CD4-positive, alpha-beta T cell treated with Interleukin-10 for 1 hour (primary cell): ENCODE results near the gene SORBS1.

Source experiments
- DNase-seq: peaks from one replicate; pipeline ENCODE4 v3.0.0-alpha.2; 2020

Gene SORBS1

DNA sequence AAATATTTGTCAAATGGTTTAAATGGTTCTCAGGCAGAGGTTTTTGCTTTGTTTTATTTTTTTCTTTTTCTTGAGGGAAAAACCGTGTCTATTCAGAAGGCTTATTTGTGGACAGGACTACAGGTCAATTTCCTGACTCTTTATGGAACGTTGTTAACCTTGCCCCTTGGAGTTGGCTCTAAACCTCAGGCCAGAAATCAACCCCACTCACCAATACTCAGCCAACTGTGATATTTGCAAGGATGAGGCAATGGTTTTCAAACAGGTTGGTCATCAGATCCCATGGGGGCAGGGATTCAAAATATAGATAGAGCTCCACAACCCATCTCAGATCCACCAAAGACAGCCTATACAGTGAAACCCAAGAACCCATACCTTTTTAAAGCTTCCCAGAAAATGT, 280.5 kb downstream of the SORBS1 start:
- no peak for DNase-seq

DNA sequence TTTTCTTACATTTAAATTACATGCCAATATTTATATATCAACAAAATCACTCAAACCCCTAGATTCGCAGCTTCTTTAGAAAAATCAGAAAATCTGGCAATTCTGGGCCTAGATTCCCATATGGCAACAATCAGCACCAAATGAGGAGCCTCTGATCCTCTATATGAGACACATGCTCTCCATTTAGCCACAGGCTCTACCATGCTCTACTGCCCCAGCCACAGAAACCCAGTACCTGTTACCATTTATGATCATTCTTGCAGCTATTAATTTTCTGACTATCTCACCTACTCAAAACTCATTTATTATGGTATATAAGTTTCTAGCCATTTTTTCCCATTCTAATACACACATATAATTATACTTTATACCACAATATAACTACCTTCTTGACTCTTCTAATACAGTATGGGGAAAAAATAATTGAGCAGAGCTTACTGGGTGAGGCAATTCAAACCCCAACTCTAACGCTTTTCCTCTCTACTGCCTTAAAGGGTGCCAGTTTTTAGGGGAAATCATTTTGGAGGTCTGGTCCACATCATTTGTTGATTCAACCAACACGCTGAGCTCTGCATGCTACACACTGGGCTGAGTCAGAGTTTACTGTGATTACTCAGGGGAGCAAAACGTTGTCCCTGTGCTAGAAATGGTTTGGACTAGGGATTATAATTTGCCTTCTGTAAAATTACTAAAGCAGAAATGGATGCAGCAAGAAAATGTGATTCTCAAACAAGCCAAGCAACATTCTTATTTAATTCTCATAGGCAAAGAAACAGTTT, 281.9 kb downstream of the SORBS1 start:
- no peak for DNase-seq

DNA sequence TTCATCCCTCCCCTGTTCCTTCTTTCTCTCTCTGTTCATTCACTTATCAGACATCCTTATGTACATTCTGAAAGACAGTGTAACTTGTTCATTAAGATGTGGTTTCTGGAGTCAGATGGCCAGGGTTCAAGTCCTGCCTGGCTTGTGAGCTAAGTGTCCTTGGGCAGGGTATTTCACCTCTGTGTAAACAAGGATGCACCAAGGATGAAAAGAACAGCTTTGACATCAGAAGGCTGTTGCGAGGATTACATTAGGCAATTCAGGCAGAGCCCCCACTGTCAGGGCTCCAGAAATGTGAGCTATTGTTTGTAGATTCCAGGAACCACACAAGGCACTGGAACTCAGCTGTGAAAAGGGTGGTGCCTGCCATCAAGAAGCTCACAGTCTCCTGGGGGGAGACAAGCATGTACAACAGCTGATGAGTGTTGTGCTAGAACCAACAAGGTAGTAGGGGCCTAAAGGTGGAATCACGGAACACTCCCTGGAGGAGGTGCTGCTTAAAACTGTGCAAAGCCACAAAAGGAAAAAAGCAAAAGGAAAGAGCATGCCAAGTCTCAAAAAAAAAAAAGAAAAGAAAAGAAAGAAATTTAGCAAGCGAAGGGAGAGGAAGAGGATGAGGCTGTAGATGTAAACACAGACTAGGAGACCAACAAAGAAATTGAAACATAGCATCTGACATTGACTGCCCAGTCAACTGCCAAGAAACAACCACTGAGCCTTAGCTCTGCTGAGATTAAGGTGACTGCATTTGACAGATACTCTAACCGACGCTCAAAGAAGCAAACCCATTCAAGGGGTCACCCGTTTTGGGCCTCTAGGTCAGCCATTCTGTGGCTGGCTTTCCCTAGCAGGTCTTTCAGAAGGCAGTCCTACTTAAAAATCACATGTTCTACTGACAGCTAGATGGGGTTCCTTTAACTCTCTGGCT, 282.8 kb downstream of the SORBS1 start:
- DNase-seq = no peak

DNA sequence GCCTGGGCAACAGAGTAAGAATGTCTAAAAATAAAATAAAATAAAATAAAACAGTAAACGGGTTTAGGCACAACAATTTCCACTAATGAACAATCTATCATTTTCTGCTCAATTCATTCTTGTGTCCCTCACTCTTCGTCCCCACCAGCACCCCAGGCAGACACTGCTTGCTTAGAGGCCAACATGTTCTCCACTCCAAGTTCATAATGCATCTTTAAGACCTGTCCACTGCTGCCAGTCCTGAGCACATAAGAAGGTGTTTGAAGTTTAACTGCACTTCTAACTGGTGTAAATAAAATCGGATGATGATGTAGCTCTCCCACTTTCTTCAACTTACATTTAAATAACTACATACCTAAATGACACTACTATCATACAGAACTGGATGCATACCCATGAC, 283.6 kb downstream of the SORBS1 start:
- no peak for DNase-seq

DNA sequence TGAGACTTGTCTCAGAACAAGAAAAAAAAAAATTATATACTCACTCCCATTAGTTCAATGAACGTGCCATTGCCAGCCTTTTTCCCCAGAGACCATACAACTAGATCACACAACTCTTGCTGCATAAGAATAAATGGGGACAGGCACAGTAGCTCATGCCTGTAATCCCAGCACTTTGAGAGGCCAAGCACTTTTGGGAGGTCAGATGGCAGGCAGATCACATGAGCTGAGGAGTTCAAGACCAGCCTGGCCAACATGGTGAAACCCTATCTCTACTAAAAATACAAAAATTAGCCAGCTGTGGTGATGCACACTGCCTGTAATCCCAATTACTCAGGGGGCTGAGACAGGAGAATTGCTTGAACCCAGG, 284.0 kb downstream of the SORBS1 start:
- DNase-seq = no peak

DNA sequence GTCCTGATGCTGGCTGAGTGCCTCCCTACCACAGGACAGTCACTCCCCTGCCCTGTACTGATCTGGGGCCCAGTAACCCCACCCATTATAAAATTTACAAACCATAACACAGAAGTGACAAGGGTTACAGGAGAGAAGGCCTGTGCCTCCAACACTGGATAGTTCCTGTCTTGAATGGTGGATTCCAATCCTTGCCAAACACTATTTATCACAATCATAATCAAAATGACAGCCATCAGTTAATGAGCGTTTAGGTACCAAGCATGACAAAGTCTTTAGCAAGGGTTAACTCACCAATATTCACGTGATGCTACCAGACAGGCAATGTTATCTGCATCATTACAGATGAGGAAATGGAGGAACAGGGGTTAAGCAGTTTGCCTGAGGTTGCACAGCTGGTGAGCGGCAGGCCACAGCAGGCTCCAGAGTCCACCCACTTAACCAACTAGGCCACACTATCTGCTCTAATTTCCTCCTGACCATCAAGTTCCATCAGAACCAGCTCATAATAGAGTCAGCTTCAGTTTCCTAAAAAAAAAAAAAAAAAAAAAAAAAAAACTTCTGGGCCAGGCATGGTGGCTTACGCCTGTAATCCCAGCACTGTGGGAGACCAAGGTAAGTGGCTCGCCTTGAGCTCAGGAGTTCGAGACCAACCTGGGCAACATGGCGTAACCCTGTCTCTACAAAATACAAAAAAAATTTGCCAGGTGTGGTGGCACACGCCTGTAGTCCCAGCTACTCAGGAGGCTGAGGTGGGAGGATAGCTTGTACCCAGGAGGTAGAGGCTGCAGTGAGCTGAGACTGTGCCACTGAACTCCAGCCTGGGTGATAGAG, 284.6 kb downstream of the SORBS1 start:
- DNase-seq = no peak

DNA sequence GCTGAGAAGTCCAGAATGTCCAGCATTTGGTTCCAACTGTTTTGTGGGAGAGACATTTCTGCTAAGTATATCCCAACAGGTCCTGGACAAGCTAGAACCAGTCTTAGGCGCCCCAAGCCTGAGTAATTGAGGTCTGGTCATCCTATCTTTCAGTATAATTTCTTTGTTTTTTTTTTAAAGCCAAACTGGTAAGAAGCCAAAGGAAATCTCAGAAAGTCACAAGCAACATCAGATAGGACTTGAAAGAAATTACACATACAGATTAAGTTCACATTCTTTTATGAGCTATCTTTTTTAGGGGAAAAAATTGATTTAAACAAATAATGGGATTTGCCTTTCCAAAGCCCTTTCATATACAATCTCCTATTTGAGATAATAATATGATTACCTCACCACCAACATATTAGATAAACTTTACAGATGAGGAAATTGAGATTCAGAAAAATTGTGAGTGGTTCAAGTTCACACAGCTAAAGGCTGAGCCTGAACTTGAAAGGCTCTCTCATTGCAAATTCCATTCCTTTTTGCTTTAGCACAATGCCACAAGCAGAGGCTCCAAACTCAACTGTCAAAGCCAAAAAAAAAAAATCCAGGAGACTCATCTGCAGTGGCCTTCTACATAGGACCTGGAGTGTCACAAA, 285.3 kb downstream of the SORBS1 start:
- no peak for DNase-seq

DNA sequence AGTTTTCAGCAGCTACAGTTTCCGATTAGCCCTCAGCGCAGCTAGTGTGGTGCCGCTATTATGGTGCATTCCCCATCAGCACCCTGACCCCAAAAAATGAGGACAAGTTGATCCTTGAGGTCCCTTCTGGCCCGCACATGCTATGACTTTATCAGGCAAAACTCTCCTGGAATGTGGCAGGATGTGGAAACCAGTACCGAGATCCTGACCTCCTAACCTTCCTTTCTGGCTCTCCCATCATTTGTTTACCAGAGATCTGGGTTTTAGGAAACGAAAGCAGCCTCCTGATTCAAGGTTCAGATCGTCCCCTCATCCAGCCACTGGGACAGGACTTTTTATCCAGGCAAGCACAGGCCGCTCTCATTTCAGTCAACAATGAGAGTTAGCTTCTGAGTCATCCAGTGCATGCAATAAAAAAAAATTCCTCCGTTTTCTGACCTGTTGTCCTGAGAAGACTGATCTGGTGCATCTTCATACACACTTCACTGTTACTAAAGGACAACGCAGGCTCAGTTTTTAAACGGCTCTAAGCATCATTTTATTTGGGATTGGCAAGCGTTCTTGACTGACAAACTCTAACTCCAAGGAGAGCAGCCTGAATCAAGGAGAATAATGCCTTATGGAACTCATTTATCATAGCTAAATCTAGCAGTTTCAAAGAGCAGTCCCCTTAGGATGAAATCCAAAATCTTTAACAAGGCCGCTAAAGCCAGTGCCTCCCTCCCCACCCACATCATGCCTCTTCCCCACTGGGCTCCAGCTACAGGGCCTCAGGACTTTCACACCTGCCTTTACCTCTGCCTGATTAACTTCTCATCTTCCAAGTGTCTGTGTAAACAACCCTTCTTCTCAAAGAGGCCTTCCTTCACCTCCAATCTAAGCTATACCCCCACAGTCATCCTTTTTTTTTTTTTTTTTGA, 287.5 kb downstream of the SORBS1 start:
- DNase-seq = no peak

DNA sequence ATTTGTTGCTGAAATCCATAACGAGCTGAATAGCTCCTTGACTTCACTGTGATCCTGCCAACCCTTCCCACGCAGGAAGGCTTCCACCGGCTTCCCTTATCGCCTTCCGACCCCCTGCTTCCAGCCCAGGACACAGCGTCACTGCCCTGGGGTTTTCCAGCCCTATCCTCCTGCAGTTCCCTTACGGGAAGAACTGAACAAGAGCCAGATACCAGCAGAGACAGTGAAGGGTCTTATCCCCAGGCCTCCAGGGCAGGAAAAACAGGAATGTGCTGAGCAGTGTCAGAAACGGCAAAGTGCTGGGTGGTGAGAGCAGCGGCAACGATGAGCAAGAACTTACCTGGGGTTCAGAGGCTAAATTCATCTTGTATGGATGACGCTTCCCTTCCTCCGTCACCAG, 292.7 kb downstream of the SORBS1 start:
- DNase-seq = no peak

DNA sequence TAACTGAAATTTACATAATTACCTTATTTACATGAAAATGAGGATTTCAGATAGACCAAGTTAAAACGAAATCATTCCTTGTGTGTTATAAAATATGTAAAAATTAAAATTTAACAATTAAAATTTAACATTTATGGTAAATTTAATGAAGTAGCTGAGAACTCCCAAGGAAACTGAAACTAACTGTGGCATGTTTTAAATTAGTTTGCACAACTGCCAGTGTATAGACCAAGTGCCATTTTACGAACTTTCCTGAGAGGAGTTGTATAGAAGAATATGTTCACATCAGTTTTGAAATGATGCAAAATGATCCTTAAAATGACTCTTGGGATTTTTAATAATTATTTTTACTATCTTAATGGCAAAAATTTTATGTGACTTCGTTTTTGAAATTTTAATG, 293.9 kb downstream of the SORBS1 start:
- DNase-seq = no peak

DNA sequence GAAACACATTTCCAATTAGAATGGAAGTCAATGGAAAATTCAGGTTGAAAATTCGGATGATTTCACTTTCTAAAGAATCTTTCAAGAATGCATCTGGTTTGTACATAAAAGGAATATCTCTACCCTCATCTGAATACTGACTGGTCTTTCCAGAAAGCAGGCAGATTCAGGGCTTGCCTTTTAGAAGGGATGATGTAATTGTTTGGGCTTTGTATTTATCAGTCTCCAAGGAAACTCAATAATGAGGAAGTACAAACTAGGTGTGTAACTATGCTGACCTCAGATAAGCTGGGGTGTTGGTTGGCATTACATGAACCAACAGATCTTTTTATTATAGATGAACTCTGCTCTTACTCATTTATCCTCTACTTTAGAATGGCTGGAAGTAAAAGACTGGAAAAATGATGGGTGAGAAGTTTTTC, 294.5 kb downstream of the SORBS1 start:
- DNase-seq = peak; percentile 25

DNA sequence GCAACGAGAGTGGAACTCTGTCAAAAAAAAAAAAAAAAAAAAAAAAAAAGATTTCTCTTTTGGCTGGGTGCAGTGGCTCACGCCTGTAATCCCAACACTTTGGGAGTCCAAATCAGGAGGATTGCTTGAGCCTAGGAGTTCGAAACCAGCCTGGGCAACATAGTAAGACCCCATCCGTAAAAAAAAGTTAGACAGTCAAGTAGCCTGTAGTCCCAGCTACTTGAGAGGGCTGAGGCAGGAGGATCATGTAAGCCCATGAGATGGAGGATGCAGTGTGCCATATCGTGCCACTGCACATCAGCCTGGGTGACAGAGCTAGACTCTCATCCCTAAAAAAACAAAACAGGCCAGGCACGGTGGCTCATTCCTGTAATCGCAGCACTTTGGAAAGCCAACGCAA, 295.6 kb downstream of the SORBS1 start:
- DNase-seq = no peak

DNA sequence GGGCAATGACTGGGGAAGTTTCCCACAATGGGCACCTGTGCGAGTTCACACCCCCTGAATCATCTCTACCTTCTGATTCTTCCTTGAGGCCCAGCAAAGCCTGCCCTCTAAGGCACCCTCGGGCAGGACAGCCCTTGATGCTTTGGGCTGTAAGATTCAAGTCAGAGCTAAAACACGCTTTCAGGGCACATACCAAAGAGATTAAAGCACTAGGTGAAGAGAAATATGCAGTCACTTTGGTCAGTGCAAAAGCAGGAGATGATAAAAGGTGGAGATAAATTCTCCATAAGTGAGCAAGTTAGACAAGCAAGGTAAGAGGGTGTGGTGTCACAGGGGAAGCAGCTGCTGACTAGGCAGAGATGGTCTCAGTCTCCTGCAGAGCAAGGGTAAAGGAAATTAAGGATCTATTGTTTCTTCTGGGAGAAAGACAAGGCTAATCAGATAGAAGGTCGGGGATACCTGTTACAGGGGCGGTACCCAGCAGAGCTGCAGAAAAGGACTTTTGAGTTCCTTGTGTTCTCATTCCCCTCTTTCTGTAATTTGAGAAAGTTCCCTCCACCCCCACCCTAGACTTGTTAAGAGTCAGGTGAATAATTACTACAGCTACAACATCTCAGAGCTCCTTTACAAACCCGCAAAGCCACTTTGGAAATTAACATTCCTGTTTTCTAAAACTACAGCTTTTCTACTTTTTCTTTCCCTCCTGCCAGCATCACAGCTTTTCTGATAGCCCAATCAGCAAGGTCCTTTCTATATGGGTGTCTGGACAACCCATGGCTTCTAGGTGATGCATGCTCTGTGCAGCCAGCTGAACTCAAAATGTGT, 296.7 kb downstream of the SORBS1 start:
- no peak for DNase-seq

DNA sequence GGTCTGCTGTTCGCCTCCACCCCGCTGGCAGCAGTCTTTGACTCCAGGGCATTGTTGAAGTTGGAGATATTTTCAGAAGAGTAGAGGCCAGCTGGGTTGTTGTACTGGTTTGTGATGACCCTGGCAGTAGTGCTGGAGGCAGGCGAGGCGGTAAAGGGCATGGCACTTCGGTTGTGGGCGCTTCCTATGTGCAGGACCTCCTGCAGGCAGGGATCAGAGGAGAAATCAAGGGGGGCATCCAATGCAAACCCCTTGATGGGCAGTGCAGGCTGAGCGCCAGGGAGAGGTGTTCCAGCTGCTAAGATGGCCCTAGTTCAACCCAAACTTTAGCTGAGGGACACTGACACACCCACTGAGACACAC, 297.3 kb downstream of the SORBS1 start:
- DNase-seq = no peak

DNA sequence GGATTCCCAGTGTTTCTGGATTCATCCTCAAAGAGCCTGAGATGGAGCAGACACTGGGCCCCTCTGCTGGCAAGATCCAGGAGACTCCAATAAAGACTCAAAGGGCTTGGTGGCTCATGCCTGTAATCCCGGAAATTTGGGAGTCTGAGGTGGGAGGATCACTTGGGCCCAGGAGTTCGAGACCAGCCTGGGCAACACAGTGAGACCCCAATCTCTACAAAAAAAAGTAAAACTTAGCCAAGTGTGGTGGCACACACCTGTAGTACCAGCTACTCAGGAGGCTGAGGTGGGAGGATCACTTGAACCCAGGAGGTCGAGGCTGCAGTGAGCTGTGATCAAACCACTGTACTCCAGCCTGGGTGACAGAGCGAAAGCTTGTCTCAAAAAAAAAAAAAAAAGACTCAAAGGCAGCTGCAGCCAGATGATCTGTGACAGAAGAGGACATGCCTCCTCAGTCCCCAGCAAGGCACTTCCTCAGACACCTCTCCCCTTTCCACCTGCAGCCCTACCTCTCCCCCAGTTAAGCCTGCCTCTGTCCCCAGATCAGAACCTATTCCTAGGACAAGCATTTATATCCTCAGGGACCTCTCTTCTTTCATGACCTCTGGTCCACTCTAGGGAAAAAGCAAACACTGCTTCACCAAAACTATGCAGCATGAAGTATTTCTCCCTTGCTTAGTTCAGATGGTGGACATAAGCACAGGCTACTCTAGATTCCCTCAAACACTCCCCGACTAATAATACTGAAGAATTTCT, 298.2 kb downstream of the SORBS1 start:
- no peak for DNase-seq

DNA sequence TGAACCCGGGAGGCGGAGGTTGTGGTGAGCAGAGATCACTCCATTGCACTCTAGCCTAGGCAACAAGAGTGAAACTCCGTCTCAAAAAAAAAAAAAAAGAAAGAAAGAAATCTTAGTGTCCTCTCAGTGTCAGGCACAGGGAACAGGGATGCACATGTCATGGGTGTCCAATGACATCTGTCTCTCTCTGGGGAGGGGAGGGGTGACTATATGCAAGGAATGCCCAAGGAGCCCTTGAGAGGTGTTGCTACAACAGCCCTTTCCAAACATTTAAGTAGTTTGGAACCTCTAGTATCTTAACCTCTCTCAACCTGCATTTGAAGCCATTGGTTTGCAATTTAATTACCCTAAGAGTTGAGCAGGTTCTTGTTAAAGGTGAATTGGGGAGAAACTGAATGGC, 299.2 kb downstream of the SORBS1 start:
- no peak for DNase-seq
